Stimulated activated CD8-positive, alpha-beta memory T cell treated with anti-CD3 and anti-CD28 coated beads, Interleukin-4, amount 100 ng/mL, for 24 hours (primary cell): Measurements from ENCODE around the gene LRRC1.
A peak's percentile ranks its signal among the peaks of the same experiment; 100 is the strongest.
"Not testable (repeated sequence)": the region's sequence is repeated elsewhere in the genome, so short reads cannot be mapped to it uniquely, and the experiment has no call there.

Source experiments
- DNase-seq: peaks from one replicate; pipeline ENCODE4 v3.0.0-alpha.2; 2020; ENCODE audit warnings: low read depth

The LRRC1 gene

DNA sequence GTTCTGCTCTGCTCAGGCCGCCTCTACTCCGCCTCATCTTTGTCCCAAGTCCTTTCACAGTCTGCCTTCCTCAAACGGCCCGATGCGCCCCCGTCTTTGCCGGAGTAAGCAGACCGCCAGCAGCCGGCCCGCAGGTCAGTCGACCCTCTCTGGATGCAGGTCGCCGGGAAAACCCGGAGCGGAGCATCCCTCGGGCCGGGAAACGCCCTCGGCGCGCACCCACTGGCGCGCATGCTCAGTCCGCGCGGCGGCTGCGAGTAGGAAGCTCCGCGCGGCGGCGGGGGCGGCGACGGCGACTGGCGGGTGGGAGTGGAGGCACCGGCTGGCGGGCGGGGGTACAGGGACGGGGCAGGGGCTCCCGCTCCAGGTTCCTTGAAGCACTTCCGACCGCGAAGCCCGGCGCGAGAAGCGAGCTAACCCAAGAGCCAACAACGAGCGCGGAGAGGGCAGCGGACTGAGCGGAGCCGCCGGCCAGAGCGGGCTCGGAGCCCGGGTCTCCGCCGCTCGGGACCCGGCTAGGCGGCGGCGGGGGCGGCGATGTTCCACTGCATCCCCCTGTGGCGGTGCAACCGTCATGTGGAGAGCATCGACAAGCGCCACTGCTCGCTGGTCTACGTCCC, at the start of gene LRRC1:
LRRC1 (plus strand) TSS at position 286 of the 620 bp plus-strand sequence; CDS start at position 538, 252 bp downstream.
- DNase-seq, result peak; percentile 79

- no peak for DNase-seq
These were observed 48.2 kb upstream of the LRRC1 start for GRCh38 chr6:53746442-53747103.

DNA sequence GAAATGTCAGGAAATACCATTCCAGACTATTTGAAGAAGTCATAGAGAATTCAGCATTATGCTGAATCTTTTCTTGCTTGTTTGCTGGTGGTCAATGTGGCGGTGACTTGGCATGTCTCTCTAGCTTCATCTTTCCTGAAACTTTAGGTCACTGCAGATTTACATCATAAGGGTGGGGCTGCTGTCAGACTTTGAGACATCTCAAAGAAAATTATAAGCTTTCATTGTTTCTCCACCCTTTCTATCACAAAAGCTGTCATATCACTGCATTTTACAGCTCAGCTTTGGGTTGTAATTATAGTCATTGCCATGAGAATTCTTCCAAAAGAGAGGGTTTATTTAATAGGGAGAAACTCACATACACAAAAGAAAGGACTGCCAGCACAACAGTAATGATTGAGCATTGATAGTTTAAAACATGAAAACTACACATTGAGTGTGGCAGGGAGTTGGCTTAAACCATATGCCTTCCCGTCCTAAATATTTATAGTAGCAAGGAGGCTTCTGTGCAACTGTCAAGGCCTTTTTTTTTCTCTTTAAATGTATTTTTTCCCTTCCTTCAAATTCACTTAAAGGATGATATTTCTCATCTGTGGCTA, 44.7 kb upstream of the LRRC1 start:
- no peak for DNase-seq

GRCh38 chr6:53751417-53751816, 43.4 kb upstream of the LRRC1 start:
- DNase-seq, result no peak

- no peak for DNase-seq
These were observed 42.4 kb upstream of the LRRC1 start for GRCh38 chr6:53752440-53752839.

- DNase-seq, result no peak
These were observed 41.9 kb upstream of the LRRC1 start for GRCh38 chr6:53752856-53753255.

DNA sequence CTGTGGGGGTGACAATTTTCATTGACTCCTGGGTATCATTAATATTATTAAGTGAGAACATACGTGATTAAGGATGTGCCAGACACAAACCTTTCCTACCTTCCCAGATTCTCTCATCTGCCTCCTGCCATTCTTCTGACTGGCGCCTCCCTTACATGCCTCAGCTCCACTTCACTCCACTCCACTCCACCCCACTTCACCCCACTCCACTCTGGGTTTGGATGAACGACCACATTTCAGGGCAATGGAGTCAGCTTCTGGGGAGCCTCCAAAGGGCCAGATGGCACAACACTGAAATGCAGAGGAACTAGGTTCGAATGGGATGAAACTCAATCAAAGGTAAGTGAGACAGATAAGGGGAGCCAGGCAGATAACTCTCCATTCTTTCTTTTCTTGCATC, 40.5 kb upstream of the LRRC1 start:
- no peak for DNase-seq

GRCh38 chr6:53756396-53756795, 38.4 kb upstream of the LRRC1 start:
- DNase-seq, result no peak

DNA sequence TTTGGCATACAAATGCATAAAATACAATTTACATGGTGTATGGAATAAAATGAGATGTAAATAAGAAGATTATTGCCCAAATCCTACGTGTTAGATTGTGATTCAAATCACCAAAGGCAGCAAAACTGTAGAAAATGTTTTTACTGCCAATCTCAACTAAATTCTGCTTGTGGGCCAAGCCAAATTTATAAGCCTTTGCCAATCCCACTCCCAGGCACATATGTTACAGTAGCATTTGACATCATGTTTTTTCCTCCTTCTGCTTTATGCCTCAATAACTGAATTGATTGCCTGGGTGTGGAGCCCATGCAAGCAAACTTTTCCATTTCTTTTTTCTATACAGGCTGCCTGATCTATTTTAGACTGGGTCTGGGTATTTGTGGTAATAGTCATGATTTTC, 36.3 kb upstream of the LRRC1 start:
- DNase-seq, result no peak

DNA sequence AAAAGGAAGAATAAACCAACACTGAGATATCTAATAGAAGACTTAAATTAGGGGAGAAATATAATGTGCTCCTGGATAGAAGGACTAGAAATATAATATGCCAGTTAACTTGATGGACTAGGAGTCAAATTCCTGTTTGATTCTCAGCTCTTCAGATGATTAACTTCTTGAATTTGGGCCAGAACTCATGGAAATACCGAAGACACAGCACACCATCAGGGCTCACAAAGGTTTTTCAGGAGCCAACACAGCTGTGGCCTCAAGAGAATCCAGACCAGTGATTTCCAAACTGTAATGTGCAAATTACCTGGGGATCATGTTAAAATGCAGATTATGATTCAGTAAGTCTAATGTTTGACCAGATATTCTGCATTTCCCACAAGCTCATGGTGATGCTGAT, 33.8 kb upstream of the LRRC1 start:
- no peak for DNase-seq

DNA sequence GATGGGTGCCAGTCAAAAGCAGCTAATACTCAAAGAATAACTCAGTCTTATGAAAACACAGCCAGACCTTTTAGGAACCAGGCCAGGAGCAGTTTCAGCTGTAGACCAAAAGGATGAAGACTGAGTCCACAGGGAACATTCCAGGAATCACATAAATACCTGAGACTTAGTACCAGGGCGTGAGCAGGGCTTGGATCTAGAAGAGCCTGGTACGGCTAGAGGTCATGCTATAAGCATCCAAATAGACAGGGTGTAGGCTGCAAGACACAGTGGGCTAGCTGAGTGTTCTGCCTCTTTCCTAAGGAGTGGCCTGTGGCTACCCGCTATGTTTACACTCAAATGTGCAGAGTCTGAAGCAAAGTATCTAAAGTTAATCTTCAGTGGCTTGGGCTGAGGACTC, 29.5 kb upstream of the LRRC1 start:
- no peak for DNase-seq

DNA sequence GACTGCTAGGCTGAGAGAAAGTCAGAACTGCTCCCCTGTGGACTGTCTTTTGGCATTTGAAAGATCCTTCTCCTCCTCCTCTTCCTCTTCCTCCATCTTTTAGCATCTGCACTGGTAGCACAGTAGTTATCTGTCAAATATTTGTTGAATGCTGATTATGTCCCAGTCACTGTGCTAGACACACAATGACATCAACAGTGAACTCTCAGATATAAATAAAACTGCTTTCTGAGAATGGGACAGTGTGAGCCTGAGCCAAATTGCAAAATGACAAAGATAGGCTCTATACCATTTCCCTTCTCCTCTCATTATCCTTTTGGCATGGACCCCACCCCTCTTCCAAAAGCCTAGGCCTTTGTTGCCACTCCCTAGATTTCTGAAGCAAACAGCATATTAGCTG, 27.9 kb upstream of the LRRC1 start:
- no peak for DNase-seq

GRCh38 chr6:53767941-53768340, 26.9 kb upstream of the LRRC1 start:
- no peak for DNase-seq

DNA sequence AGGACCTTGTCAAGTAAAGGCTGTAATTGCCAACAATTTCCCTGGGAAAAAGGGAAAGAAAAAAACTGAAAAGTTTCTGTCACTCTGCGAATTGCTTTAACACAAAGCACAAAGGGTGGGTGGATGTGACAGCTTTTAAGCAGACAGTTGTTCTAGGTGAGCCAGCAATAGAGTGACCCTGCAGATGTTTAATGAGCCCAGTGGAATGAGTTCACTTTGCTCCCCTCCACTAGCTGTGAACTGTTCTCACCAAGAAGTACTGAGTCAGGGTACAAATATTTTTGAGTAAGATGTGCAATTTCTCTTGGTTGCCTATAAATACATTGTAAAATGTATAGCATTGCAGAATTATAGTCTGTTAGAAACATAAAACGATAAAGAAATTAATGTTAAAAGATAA, 26.2 kb upstream of the LRRC1 start:
- no peak for DNase-seq

GRCh38 chr6:53770780-53771249, 24.0 kb upstream of the LRRC1 start:
- no peak for DNase-seq

DNA sequence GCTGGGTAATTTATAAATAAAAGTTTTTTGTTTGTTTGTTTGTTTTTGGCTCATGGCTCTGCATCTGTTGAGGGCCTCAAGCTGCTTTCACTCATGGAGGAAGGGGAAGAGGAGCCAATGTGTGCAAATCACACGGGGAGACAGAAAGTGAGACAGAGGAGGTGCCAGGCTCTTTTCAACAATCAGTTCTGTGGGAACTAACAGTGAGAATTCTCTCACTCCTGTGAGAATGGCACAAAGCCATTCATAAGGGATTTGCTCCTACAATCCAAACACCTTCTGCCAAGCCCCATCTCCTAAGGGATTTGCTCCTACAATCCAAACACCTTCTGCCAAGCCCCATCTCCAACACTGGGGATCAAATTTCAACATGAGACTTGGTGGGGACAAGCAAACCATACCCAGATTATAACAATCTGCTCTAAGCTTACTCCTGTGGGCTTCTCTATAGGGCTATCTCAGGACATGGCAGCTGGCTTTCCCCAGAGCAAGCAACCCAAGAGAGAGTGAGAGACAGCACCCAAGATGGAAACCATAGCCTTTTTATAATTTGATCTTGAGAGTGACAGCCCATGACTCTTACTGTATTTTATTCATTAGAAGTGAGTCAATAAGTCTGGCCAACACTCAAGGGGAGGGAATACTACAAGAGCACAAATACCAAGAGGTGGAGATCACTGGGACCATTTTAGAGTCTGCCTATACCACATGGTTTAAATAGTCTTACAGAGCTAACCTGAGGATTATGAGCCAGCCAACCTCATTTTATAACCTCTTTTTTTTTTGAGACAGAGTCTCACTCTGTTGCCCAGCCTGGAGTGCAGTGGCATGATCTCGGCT, 22.8 kb upstream of the LRRC1 start:
- no peak for DNase-seq

DNA sequence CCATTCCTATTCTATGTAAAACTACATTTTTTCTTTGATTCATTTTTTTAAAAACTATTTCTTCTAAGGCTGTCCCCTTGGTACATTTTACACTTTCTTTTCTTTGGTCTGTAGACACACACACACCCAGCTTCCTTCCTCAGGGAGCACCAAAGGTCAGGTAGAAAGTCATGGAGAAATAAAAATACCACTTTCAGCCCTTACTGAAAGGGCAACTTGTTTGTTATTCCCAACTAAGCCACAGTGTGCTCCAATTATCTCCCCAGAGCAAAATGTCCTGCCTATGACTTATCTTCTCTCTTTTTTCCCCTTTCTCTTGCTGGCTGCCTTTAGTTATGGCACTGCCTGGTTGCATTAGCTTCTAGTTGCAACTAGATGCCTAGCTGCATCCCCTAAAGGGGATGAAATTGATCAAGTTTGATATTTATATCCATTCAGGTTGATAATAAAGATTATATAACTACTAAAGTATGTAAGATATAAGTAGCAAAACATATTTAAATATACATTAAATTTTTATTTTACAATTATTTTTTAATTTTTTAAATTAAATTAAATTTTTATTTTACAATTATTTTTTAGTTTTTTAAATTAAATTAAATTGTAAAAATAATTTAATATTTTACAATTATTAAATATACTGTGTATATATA, 21.6 kb upstream of the LRRC1 start:
- DNase-seq, result no peak

- DNase-seq, result not testable (repeated sequence)
These were observed 18.7 kb upstream of the LRRC1 start for GRCh38 chr6:53776152-53776551.

- not testable (repeated sequence) for DNase-seq
These were observed 9.8 kb upstream of the LRRC1 start for GRCh38 chr6:53784991-53785390.

DNA sequence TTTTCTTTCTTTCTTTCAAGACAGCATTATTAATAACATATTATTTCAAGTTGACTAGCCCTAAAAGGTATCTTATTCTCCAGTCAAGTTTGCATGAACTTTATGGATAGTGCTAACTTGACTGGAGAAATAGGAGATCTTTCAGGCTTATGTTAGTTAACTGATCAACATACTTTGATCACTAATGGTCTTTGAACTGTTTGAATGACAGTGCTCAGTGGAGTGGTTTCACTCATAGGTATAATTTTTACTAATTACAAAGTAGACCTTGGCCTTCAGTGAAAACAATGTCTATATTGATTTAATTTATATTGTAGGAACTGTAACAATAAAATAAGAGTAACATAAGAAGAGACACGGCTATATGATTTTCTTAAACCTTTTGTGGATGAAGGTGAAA, 8.0 kb upstream of the LRRC1 start:
- DNase-seq, result no peak

DNA sequence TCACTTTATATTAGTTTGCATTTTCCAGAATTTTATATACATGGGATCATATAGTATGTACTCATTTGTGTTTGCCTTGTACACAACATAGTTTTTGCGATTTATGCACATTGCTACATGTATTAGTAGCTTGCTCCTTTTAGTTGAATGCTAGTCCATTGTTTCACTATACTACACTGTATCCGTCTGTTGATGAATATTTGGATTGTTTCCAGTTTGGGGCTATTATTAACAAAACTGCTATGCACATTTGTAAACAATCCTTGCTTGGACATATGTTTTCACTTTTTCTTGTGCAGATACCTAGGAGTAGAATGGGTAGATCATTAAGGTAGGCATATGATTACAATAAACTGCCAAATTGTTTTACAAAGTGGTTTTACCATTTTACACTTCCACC, 3.9 kb upstream of the LRRC1 start:
- no peak for DNase-seq

GRCh38 chr6:53792016-53792415, 2.8 kb upstream of the LRRC1 start:
- no peak for DNase-seq
